GM12801 (cell line): ENCODE measurements around the gene MAP4K5.

ENCODE experiments used
- CTCF ChIP-seq: IDR thresholded peaks from one replicate; pipeline ENCODE4 v1.5.1; 2011; ENCODE audit warnings: control low read depth; ENCODE audit not compliant: insufficient read length; ENCODE audit errors: extremely low read depth

The MAP4K5 gene

GRCh38 chr14:50523271-50524041 lies 8.9 kb downstream of the MAP4K5 start:
- no peak for TF ChIP-seq CTCF

GRCh38 chr14:50521912-50522341 lies 10.4 kb downstream of the MAP4K5 start:
- no peak for TF ChIP-seq CTCF

GRCh38 chr14:50520947-50521815 lies 11.2 kb downstream of the MAP4K5 start:
- no peak for TF ChIP-seq CTCF

- TF ChIP-seq CTCF = no peak
Measured at GRCh38 chr14:50516091-50516490, 16.3 kb downstream of the MAP4K5 start.

GRCh38 chr14:50512463-50512862 lies 19.9 kb downstream of the MAP4K5 start:
- no peak for TF ChIP-seq CTCF

GRCh38 chr14:50510157-50510556 lies 22.2 kb downstream of the MAP4K5 start:
- TF ChIP-seq CTCF = no peak

- TF ChIP-seq CTCF = no peak
Measured at GRCh38 chr14:50501642-50502041, 30.7 kb downstream of the MAP4K5 start.
